HG03457 (cell line): ENCODE data around the gene TDRD10.
"Not testable (repeated sequence)": the region's sequence is repeated elsewhere in the genome, so short reads cannot be mapped to it uniquely, and the experiment has no call there.

Experiments
- ATAC-seq: cut with Tn5 transposase; IDR thresholded peaks from one replicate; pipeline ENCODE4 v1.9.1; 2021; ENCODE audit warnings: moderate number of reproducible peaks; ENCODE audit not compliant: unreplicated experiment

The TDRD10 gene

GRCh38 chr1:154512760-154513159 lies 10.7 kb downstream of the TDRD10 start:
- no peak for ATAC-seq

- ATAC-seq = no peak
Observed at GRCh38 chr1:154514066-154514553, 12.1 kb downstream of the TDRD10 start.

- no peak for ATAC-seq
Observed at GRCh38 chr1:154517661-154518060, 15.6 kb downstream of the TDRD10 start.

- no peak for ATAC-seq
Observed at GRCh38 chr1:154519591-154519991, 17.6 kb downstream of the TDRD10 start.

- no peak for ATAC-seq
Observed at GRCh38 chr1:154520333-154520732, 18.3 kb downstream of the TDRD10 start.

- no peak for ATAC-seq
Observed at GRCh38 chr1:154521695-154522094, 19.7 kb downstream of the TDRD10 start.

GRCh38 chr1:154524881-154525280 lies 22.9 kb downstream of the TDRD10 start:
- ATAC-seq = no peak

GRCh38 chr1:154527192-154527591 lies 25.2 kb downstream of the TDRD10 start:
- ATAC-seq = no peak

- ATAC-seq = no peak
Observed at GRCh38 chr1:154529308-154529707, 27.3 kb downstream of the TDRD10 start.

GRCh38 chr1:154531950-154532349 lies 29.9 kb downstream of the TDRD10 start:
- ATAC-seq = not testable (repeated sequence)

- no peak for ATAC-seq
Observed at GRCh38 chr1:154533952-154534844, 32.2 kb downstream of the TDRD10 start.

- ATAC-seq = no peak
Observed at GRCh38 chr1:154536570-154536969, 34.6 kb downstream of the TDRD10 start.

GRCh38 chr1:154539486-154540483 lies 37.8 kb downstream of the TDRD10 start:
- ATAC-seq = no peak

GRCh38 chr1:154541231-154541630 lies 39.2 kb downstream of the TDRD10 start:
- ATAC-seq = no peak

- no peak for ATAC-seq
Observed at GRCh38 chr1:154546264-154547063, 44.4 kb downstream of the TDRD10 start.

GRCh38 chr1:154547105-154547732 lies 45.2 kb downstream of the TDRD10 start:
- ATAC-seq = no peak

- ATAC-seq = no peak
Observed at GRCh38 chr1:154548028-154548427, 46.0 kb downstream of the TDRD10 start.

GRCh38 chr1:154549202-154549770 lies 47.3 kb downstream of the TDRD10 start:
- no peak for ATAC-seq

- ATAC-seq = no peak
Observed at GRCh38 chr1:154550070-154550469, 48.1 kb downstream of the TDRD10 start.

- no peak for ATAC-seq
Observed at GRCh38 chr1:154550657-154551056, 48.6 kb downstream of the TDRD10 start.
